Brain microvascular endothelial cell (primary cell): ENCODE measurements around the gene UXT.
A peak's percentile ranks its signal among the peaks of the same experiment; 100 is the strongest.

Experiments
- DNase-seq: peaks from one replicate; pipeline ENCODE4 v3.0.0-alpha.2; 2020
- H3K27ac ChIP-seq: fragments of 250-450 bp; sonication (Bioruptor Pico); 2 replicates; pipeline ENCODE4 v1.5.1; 2020; ENCODE audit warnings: mild to moderate bottlenecking, moderate library complexity
- H3K27me3 ChIP-seq: fragments of 250-450 bp; sonication (Bioruptor Pico); replicated peaks from 2 replicates; pipeline ENCODE4 v1.5.1; 2020; ENCODE audit warnings: mild to moderate bottlenecking
- H3K36me3 ChIP-seq: fragments of 250-450 bp; sonication (Bioruptor Pico); replicated peaks from 2 replicates; pipeline ENCODE4 v1.5.1; 2020; ENCODE audit warnings: mild to moderate bottlenecking
- H3K4me3 ChIP-seq: 2 replicates; pipeline ENCODE4 v1.5.1; 2011; ENCODE audit warnings: low read depth, mild to moderate bottlenecking, control low read depth, low read length, moderate library complexity
- in situ Hi-C: cut with HindIII; loops from 2 replicates; pipeline ENCODE4 v1.10.0; 2017; ENCODE audit warnings: low sequenced_read_pairs, low pct_ligation_motif_present
- TF ChIP-seq, protein P1 (sequence below): IDR thresholded peaks from 2 replicates; pipeline ENCODE4 v1.5.1; 2011; ENCODE audit warnings: low read depth, mild to moderate bottlenecking, moderate library complexity, low read length, control low read depth, inconsistent platforms; ENCODE audit errors: missing control alignments

Gene UXT

GRCh38 chrX:47619486-47620302 is 39.3 kb downstream of the UXT start, which contains the start of gene SYN1:
Gene SYN1 (minus strand): TSS chrX:47619857. CDS start chrX:47619728, 129 bp downstream.
- H3K27ac ChIP-seq: no peak within 1 kb of the TSS
- peak within 1 kb of the TSS; percentile 39 for H3K4me3 ChIP-seq
- in situ Hi-C loops: no loop called here
- peak; percentile 40 for DNase-seq
- H3K36me3 ChIP-seq: no peaks in the 10 kb centered on the region
- no peaks in the 10 kb centered on the region for H3K27me3 ChIP-seq
- TF ChIP-seq, protein P1, sequence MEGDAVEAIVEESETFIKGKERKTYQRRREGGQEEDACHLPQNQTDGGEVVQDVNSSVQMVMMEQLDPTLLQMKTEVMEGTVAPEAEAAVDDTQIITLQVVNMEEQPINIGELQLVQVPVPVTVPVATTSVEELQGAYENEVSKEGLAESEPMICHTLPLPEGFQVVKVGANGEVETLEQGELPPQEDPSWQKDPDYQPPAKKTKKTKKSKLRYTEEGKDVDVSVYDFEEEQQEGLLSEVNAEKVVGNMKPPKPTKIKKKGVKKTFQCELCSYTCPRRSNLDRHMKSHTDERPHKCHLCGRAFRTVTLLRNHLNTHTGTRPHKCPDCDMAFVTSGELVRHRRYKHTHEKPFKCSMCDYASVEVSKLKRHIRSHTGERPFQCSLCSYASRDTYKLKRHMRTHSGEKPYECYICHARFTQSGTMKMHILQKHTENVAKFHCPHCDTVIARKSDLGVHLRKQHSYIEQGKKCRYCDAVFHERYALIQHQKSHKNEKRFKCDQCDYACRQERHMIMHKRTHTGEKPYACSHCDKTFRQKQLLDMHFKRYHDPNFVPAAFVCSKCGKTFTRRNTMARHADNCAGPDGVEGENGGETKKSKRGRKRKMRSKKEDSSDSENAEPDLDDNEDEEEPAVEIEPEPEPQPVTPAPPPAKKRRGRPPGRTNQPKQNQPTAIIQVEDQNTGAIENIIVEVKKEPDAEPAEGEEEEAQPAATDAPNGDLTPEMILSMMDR: no peak

DNA sequence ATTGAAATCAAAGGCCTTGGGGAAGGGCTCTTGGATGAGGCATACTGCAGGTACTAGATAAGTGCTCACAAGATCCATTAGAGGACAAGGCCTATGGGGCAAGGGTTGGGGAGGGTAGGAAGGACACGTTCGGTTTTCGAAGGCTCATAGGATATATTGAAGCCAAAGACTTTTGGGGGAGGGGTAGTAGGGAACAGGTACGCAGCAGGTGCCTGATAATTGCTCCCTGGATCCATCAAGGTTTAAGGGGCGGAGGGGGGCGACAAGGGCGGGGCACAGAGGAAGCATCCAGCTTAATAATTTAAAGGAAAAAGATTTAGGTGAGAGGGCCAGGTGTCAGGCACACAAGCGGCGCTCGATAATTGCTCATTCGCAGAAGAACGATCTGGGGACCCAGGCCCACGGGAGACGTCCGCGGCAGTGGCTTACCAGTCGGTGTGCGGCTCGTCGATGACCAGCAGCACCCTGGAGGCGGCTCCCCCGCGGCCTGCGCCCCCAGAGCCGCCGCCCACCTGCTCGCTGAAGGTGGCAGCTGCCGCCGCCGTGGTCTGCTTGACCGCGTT is 40.0 kb downstream of the UXT start:
- TF ChIP-seq, protein P1: no peak
- no peak overlapping the region for H3K27ac ChIP-seq
- H3K27me3 ChIP-seq: no peaks in the 10 kb centered on the region
- in situ Hi-C loops: no loop called here
- H3K36me3 ChIP-seq: no peaks in the 10 kb centered on the region
- H3K4me3 ChIP-seq: no peak overlapping the region
- DNase-seq: no peak

DNA sequence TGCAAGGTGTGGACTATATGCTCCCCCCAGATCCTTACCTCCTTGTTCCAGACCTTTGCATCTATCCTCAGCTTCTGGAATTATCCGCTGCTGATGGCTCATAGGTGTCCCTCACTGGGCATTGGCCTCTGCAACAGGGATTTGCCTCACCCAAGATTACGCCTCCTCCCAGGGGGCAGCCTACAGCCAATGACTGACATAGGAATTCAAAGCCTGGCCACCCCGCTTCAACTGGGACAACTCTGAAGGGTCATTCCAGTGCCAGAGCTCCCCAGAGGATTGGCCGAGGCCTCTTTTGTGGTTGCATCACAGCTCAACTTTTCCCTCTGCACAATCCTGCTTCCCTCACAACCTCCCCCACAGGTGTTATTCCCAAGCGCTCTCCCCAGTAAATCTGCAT is 44.4 kb downstream of the UXT start:
- TF ChIP-seq, protein P1: no peak
- in situ Hi-C loops: no loop called here
- DNase-seq: no peak

DNA sequence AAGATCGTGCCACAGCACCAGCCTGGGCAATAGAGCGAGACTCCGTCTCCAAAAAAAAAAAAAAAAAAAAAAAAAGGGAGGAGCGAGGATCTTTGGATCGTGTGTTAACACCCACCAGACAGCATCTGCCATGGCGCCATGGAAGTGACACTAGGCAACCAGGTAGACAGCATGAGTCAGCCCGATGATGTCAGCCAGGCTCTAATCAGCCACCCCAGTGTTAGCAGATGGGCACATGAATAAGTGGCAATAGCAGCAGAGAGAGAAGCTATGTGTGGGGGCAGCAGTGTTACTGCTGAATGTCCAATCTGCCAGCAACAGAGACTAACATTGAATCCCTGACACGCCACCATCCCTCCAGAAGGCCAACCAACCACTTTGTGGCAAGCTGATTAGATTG is 45.9 kb downstream of the UXT start:
- Histone ChIP-seq H3K27me3 (no peaks in the 10 kb centered on the region), H3K4me3 (no peak overlapping the region), H3K27ac (no peak overlapping the region), H3K36me3 (no peaks in the 10 kb centered on the region)
- TF ChIP-seq, protein P1: no peak
- no peak for DNase-seq
- in situ Hi-C loops: no loop called here

More for the DNA sequence above, 44.4 kb downstream of the UXT start:
- Histone ChIP-seq H3K36me3 (no peaks in the 10 kb centered on the region), H3K4me3 (no peak overlapping the region), H3K27me3 (no peaks in the 10 kb centered on the region), H3K27ac (no peak overlapping the region)

GRCh38 chrX:47612418-47612817 is 46.6 kb downstream of the UXT start:
- H3K27me3 ChIP-seq: no peaks in the 10 kb centered on the region
- DNase-seq: no peak
- TF ChIP-seq, protein P1: no peak
- no peak overlapping the region for H3K4me3 ChIP-seq
- no peak overlapping the region for H3K27ac ChIP-seq
- in situ Hi-C loops: no loop called here
- no peaks in the 10 kb centered on the region for H3K36me3 ChIP-seq
